GM21360 (cell line): ENCODE results near the gene MOB3A.

Source experiments
- ATAC-seq: cut with Tn5 transposase; IDR thresholded peaks from one replicate; pipeline ENCODE4 v1.9.1; 2021; ENCODE audit warnings: mild to moderate bottlenecking, moderate library complexity; ENCODE audit not compliant: unreplicated experiment

MOB3A gene

DNA sequence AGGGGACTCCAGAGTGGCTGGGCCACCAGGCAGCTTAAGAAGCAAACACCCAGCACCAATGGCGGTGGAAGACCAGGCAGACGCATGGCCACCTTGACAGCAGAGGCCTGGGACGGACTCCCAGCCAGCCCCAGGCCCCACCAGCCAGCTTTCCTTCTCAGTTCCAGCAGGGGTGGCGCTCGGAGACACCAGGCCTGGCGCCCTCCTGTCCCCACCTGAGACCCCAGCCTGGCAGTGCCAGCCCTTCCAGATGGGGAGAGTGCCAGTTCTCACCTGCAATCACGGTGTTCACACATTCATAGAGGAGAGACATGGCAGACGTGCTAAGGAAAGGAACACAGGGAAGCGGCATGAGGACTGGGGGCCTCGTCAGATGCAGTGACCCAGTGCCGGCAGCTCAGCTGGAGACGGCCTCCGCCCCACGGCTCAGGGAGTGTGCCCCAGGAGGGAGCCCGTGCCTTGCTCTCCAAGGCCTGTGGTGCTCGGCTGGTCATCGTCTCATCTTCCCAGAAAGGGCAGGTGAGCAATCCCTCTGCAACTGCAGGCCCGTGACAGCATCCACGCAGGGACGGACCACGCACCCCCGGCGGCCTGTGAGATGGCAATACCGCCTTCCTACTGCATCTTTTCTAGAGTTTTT lies 30.9 kb upstream of the MOB3A start:
- ATAC-seq: no peak

DNA sequence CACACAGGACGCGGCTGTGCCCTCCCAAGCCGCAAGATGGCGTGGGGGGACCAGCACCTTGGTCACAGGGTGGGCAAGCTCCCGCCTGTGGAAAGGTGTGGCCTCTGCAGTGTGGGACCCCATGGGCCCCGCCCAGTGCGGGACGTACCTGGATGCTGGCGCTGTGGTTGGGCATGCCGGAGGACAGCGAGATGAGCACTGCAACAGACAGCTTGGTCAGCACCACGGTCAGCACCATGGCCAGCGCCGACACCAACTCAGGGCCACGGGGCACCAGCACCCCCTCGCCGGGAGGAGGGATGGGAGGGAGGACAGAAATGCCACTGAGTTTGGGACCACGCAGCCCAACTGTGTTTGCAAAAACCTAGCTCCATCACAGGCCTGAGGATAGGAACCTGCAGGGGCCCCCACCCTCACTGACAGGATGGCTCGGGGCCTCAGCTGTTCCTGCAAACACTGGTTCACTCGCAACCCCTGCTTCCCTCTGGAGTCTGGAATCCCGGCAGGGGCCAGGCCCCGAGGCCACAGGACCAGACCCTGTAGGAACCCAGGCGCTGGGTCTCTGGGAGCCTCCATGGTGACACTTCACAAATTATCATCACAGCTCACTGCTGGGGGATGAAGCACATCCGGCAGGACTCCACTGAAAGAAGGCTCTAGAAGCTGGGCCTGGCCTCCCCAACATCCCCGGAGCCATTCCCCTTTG lies 27.7 kb upstream of the MOB3A start:
- ATAC-seq: no peak

DNA sequence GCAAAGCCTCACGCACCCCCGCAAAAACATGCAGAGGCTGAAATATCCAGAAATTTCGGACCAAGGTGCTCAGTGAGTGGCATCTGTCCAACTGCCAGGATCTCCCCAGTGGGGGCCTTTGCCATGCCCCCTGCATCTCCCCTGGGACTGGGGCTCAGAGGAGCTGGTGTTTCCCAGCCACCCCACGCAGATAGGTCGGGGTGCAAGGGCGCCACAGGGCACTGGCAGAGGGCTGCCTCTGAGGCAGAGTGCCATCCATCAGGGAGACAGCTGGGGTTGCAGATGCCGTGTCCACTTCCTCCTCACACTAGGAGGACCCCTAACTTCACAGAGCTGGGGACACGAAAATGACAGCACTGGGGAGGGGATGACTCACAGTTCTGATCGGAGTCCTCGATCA lies 26.9 kb upstream of the MOB3A start:
- ATAC-seq: no peak

DNA sequence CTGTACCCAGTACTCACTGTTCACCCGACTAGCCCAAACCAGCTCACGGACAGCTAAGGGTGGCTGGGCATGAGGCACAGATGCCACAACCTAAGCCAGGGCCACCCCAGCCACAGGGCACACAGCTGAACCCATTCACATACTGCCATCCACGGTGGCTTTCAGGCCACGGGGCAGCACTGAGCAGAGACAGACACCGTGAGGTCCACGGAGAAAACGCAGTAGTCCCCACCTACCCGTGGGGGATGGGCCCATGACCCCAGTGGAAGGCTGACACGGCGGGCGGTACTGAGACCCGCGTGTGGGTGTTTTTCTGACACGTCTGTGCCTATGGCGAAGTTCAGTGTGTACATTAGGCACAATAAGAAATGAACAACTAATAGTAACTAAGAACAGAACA lies 26.1 kb upstream of the MOB3A start:
- no peak for ATAC-seq

DNA sequence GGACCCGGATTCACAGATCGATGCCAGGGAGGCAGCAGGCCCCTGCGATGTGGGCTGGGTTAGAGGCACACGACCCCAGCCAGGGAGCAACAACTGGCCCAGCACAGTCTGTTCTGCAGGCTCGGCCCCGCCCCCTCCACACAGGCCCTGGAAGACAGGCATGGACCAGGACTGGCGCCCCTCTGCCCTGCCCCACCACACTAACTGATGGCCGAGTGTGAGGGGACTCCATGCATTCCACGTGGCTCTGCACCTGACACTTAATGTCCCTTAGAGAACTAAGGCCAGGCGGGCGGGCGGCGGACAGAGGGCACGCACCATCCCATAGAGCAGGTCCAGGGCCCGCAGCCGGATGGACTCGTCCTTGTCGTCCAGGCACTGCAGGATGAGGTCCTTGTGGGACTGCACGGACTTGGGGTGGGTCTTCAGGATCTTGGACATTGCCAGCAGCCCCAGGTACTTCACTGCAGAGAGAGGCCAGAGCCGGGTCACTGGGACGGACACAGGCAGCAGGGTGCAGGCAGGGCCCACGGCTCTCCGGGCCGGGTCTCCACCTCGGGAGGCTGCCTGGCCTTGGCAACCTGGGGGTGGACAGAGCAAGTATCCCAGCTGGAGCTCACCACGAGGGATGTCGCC lies 25.4 kb upstream of the MOB3A start:
- ATAC-seq: no peak

DNA sequence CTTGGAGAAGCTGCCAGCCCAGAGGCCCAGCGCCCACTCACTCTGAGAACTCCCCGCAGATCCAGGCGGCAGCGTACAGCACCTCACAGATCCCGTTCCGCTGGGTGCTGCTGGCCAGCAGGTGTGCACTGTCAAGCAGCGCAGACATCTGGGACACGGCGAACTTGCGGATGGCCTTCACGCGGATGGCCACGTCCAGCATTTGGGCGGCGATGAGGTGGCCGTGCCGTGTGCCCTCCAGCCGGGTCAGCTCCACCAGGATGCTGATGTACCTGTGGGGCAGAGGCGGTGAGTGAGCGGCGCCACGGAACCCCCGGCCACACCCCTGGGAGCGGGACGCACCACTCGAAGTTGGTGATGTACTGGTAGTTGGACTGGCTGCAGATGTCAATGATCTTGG lies 24.7 kb upstream of the MOB3A start:
- no peak for ATAC-seq

DNA sequence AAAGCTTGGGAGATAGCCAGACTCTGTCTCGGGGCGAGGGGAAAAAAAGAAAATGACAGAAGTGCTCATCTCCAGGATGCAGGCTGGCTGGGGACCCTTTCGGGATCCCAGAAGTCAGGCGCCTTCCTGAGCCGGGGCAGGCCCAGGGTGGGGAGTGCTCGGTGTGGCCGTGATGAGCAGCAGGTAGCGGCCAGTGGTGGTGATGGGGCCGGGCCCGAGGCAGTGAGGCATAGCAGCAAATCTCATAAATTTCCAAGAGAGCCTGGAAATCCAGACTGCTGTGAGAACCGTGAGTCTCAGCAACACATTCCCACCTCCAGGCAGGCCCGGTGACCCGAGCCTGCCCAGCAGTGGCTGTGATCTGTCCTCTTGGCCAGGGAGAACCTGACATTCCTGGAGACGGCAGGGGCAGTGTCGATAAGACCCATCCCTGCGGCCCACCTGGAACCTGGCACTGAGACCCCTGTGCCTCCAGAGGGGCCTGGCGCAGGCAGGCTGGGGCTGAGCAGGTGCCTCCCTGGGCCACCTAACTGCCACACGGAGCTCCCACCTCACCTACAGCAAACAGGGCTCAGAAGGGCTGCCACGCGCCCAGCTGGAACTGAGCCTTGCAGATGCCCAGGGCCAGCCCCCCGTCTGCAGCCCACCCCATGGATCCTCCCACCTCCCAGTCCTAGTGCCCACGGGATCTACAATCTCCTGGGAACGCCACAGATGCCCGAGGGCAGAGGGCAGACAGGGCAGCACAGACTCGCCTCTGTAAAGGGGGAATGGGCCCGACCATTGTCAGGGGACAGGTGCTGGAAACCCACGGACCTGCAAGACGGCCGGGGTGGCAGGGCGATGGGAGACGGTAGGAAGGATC lies 24.0 kb upstream of the MOB3A start:
- no peak for ATAC-seq

DNA sequence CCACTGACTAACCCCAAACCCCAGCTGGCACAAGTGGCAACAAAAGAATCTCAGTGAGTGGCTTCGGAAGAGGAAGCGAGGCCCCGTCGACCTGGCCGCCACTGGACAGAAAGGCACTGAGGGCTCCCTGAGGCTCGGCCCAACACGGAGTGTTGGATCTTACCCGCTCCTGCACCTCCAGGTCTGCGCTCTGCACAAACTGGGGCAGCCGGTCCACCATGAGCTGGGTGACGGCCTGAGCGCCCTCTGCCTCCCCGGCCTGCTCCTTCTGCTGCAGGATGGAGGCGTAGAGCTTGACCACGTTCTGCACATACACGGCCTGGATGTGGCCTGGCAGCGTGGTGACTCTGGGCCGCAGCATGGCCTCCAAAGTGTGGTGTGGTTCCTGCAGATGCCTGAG lies 22.3 kb upstream of the MOB3A start:
- ATAC-seq: no peak

DNA sequence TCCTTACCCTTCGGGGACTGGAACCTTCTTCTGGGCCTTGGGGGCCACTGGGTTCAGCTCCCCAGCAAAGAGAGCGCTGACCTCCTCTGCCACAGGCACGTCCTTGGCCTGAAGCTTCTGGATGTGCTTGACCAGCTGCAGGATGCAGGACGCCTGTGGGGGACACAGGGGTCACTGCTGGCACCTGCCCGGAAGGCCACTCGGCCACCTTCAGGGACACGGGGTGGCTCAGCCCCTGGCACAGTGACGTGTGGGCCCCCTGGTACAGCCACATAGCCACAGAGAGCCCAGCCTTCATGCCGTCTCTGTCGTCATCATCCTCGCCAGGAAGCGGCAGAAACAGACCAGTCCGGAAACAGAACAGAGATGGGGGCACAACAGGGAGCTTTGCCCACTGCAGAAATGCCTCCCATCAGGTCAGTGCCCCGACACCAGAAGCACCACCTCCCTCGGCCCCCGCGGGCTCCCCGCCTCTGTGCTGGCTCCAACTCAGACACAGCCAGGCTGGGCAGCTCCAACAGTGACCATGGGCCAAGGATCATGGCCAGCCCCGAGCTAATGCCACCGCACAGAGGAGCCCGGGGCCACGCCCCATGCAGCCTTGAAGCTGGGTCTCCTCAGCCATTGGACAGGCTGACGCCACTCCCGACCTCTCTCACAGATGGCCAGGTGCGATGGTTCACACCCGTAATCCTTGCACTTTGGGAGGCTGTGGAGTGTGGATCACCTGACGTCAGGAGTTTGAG lies 21.3 kb upstream of the MOB3A start:
- ATAC-seq: no peak

DNA sequence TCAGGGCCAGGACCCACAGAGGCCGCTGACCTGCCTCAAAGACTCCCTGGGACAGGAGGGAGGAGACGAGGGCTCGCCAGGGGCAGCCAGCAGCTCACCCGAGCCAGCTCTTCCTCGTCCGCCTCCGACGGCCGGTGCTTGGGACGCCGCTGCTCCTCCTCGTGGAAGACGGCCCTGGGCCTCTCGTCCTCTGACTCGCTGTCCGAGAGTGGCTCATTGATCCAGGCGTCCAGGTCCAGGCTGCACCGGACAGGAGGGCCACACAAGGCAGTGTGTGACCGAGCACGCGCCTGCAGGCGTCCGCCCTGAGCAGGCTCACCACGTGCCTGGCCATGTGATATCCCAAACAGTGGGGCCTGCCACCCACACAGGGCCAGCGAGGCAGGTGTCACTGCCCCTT lies 20.4 kb upstream of the MOB3A start:
- ATAC-seq: no peak

DNA sequence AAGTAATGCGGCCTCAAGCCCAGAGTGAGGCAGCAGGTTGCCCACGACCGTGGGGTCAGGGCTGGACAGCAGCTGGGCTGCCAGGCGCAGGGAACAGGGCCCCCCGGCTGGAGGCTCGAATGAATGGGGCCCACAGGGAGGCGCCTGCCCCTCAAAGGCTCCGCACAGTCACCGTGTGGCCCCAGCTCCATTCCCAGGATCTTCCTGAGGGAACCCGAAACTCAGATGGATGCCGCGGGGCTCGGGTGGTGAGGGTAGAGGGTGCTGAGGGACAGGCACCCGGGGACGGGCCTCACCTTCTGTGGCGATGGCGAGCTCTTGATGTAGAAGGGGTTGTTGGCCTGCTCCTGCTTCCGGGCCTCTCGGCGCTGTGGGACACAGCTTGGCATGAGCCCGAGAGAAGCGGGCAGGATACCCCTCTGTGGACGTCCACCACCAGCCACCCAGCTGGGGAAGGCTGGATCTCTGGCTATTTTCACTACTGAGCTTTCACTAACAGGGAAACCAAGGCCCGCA lies 19.8 kb upstream of the MOB3A start:
- ATAC-seq: no peak

DNA sequence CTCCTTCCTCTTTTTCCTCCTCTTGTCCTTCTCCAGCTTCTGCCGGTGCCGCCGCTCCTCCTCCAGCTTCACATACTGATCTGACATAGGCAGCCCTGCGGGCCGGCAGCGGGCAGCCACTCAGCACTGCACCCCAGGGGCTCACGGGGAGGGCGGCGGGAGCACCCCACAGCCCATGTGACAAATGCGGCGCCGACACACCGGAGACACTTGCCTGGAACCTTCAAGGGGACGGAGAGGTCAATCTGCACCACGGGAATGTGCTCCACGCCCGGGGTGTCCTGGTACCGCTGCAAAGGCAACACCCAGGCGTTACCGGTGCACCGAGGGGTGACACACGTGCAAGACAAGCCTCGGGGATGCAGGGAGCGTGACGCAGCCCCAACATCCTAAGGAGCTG lies 19.2 kb upstream of the MOB3A start:
- ATAC-seq: no peak

DNA sequence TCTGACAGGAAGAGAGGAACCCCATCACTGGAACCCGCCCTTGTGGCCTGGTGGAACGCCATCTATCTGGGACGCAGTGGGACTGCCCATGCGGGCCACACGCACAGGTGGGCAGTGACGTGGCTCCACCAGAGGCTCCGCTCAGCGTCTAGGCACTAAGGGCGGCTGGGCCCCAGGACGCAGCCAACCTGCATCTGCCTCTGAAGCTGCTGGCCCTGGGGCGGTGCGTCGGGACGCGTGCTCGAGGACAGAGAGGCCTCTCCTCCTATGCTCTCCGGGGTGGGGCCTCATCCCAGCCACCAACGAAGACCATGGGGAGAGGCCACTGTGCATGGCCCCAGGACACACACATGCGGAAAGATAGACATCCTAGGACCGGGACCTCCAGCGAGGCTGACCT lies 18.7 kb upstream of the MOB3A start:
- no peak for ATAC-seq

DNA sequence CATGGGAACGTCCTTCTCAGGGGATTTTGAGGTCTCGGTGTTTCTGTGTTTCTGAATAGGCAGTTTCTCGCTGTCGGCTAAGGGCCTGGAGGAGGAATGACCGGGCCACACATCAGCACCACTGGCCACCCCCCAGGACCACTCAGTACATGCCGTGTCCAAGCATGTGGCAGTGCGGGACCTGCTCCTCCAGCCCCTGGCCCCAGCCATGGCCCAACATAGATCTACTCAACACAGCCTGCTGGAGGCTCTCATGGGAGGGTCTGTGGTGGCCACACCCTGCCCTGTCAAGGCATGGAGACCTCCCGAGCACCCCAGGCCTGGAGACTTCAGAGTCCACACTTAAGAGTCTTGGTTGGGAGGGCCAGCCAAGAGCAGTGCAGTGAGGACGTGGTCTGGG lies 18.1 kb upstream of the MOB3A start:
- ATAC-seq: no peak

DNA sequence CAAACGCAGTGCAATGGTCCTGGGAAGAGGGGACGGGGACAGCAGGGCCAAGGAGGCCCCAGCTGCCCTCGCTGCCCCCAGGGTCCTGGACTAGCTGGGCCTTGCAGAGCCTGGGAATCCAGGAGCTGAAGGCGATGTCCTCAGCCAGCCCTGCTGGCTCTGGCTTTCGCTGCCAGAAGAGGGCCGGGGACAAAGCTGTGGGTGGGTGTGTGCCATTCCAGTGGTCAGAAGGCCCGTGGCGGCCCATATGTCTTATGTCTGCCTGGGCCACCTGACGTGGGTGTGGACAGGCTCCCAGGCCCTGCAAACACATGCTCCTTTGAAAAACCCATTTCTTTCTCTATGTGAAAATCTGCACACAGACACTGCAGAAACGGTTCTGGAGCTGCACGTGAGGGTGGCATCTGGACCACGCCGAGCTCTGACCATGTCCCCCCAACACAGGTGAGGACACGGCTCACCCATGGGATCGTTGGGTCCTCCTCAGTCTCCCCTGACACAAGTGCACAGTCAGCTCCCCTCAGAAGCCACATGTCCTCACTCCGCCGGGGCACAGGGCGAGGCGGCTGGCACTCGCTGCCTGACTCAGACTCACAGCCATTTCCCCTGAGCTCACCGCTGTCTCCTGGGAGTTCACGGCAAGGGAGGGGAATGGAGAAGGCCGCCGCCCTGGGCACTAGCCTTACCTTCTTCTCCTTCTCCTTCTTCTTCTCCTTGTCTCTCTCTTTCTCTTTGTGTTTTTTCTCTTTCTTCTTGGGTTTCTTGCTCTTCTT lies 17.5 kb upstream of the MOB3A start:
- ATAC-seq: no peak

DNA sequence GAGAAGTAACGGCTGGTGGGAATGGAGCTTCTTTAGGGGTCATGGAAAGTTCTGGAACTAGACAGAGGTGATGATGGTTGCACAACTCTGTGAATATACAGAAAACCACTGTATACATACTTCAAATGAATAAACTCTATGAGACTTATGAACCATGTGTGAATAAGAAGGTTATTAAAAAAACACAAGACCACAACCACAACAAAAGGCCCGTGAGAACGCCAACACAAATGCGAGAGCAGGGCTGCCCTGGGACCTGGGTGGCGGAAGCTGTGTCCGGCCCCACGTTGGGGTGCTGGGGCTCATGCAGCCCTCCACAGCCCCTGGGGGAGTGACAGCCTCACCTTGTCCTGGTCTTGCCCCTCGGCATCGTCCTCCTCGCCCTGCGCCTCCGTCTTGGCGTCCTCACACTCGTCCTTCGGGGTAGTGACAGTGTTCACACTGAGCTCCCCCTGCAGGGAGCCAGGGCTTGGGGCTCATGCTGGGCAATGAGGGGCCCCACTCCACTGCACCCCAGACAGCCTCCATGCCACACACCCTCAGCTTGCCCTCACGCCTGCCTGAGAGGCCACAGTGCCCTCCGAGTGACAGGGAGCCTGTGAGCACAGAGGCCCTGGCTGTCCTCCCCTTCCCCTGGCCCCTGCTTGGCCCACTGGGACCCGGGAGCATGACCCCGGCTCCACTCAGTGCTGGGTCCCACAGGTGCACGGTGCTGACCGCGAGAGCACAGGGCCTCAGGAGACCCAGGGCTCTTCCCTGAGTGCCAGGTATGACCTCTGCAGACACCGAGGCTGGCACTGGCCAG lies 16.6 kb upstream of the MOB3A start:
- ATAC-seq: no peak

DNA sequence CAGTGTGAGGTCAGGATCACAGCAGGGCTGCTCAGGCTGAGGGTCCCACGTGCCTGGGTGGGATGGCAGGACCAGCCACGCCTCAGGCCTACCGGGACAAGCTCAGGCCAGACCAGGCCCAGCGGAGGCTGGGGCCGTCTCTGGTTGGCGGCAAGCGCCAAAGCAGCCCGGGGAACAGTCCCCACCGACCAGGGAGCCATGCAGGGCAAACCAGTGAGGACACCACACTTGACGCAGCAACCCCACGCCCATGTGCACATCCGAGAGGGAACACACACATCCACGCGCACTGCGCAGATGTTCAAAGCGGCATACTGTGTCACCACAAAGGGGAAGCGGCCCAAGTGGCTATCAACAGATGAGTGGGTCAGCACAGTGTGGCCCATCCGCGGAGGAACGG lies 15.8 kb upstream of the MOB3A start:
- ATAC-seq: no peak

DNA sequence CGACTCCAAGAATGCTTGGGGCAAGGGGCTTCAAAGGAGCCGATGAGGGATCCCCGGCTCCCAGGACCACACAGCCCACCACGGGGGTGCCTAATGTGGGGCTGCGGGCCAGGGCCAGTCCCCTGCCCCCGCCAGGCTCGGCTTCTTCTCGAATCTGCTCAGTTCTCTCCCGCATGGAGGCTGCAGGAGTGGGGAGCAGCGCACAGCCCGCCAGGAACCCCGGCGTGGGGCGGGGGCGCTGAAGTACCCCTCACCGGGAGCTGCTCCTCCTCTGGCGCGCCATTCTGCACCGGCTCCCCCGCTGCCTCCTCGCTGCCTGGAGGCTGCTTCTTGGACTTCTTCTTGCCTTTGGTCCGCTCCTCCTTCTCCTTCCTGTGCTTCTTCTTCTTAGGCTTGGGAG lies 15.3 kb upstream of the MOB3A start:
- no peak for ATAC-seq

DNA sequence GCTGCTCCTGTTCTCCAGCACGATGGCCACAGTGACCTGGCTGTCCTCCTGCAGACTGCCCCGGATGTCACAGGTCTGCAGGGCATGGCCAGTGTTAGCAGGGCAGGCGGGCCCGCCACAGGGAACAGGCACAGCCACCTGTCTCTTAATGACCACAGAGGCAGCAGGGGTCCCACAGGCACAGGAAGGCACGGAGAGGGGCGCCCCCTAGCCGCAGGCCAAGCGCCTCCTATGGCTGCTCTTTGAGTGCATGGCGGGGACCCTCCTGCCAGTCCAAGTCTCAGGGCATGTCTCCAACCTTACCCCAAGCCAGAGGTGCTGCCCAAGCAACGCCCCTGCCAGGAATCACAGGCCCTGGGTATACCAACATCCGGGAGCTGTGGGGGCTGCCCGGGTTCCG lies 14.7 kb upstream of the MOB3A start:
- no peak for ATAC-seq
